HEK293T (cell line): ENCODE measurements around the gene MCTP2.

ENCODE experiments used
- ARNT ChIP-seq: fragments of 450-650 bp; IDR thresholded peaks from 2 replicates; pipeline ENCODE4 v1.6.1; 2017; ENCODE audit warnings: mild to moderate bottlenecking
- BHLHE40 ChIP-seq: fragments of 450-650 bp; IDR thresholded peaks from 2 replicates; pipeline ENCODE4 v1.6.1; 2016; ENCODE audit warnings: mild to moderate bottlenecking, moderate library complexity, borderline replicate concordance
- ELF4 ChIP-seq: fragments of 450-650 bp; IDR thresholded peaks from 2 replicates; pipeline ENCODE4 v1.6.1; 2017; ENCODE audit warnings: antibody characterized with exemption
- FOXA1 ChIP-seq: fragments of 450-650 bp; IDR thresholded peaks from 2 replicates; pipeline ENCODE4 v1.6.1; 2016; ENCODE audit warnings: mild to moderate bottlenecking
- FOXK2 ChIP-seq: fragments of 450-650 bp; IDR thresholded peaks from 2 replicates; pipeline ENCODE4 v1.6.1; 2016; ENCODE audit warnings: mild to moderate bottlenecking
- HDGF ChIP-seq: fragments of 450-650 bp; IDR thresholded peaks from 2 replicates; pipeline ENCODE4 v1.6.1; 2017; ENCODE audit warnings: antibody characterized with exemption, borderline replicate concordance
- L3MBTL2 ChIP-seq: fragments of 450-650 bp; conservative IDR thresholded peaks from 2 replicates; pipeline ENCODE4 v1.6.1; 2016; ENCODE audit warnings: mild to moderate bottlenecking
- NFRKB ChIP-seq: fragments of 450-650 bp; IDR thresholded peaks from 2 replicates; pipeline ENCODE4 v1.6.1; 2016; ENCODE audit warnings: mild to moderate bottlenecking, moderate library complexity
- SP1 ChIP-seq: fragments of 450-650 bp; IDR thresholded peaks from 2 replicates; pipeline ENCODE4 v1.6.1; 2017
- SUZ12 ChIP-seq: fragments of 450-650 bp; IDR thresholded peaks from 2 replicates; pipeline ENCODE4 v1.6.1; 2016; ENCODE audit warnings: mild to moderate bottlenecking
- TARDBP ChIP-seq: fragments of 450-650 bp; IDR thresholded peaks from 2 replicates; pipeline ENCODE4 v1.6.1; 2016

DNA sequence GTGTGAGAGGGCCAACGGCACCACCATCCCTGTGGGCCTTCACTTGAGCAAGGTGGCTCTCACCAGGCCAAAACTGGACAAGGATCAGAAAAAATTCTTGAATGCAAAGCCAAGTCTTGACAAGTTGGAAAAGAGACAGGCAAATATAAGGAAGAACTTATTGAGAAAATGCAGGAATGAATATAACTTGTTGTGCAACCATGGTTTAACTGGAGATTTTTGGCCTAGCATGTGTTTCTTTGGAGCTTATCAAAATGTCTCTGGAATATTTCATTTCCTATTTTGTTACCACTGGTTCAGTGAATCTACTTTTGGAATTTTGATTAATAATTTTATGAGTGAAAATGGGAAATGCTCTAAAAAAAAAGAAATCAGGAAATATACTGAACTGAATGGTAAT, 42.5 kb downstream of the MCTP2 start:
- TF ChIP-seq SP1 (no peak), BHLHE40 (no peak), ARNT (no peak), NFRKB (no peak), ELF4 (no peak), FOXA1 (no peak), HDGF (no peak), SUZ12 (no peak), TARDBP (no peak), L3MBTL2 (no peak), FOXK2 (no peak)
